ENCODE data around the gene TRIM10.
"Not testable (repeated sequence)": the region's sequence is repeated elsewhere in the genome, so short reads cannot be mapped to it uniquely, and the experiment has no call there.

The TRIM10 gene

DNA sequence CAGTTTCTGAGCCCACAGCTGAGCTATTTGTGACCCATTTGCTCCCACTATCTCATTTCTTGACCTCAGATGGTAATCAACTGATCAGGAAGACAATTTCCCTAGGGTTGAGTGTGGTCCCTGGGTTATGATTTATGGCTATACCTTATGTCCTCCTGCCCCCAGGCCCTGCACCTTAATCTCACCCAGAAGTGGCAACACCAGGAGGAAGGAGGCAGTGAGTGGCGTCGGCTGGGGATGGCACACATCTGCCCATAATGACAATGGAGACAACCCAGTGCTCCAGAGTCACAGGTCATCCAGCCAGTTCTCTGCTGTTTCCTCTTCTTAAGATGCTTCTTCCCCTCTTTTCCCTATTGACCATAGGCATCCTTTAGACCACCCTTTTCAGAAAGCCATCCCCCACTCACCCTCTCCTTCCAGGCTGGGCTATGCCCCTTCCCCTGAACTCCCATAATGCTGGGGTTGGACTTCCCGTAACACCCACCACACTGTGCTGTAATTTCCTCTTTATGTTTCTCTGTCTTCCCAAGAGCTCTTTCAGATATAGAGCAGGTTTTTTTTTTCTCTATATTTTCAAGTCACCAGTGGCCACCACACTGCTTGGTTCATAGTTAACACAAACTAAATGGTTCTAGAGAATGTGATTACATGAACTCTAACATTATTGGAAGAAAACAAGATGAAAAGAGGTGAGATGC, 8.0 kb downstream of the TRIM10 start:
- no peak for DNase-seq

- no peak for DNase-seq
These were observed 8.9 kb downstream of the TRIM10 start for GRCh38 chr6:30152016-30152673.

- no peak for DNase-seq
These were observed 9.4 kb downstream of the TRIM10 start for GRCh38 chr6:30151580-30151979.

- DNase-seq = peak; percentile 6
These were observed 10.2 kb downstream of the TRIM10 start for GRCh38 chr6:30150671-30151395.

- DNase-seq = no peak
These were observed 11.0 kb downstream of the TRIM10 start for GRCh38 chr6:30149858-30150550.

DNA sequence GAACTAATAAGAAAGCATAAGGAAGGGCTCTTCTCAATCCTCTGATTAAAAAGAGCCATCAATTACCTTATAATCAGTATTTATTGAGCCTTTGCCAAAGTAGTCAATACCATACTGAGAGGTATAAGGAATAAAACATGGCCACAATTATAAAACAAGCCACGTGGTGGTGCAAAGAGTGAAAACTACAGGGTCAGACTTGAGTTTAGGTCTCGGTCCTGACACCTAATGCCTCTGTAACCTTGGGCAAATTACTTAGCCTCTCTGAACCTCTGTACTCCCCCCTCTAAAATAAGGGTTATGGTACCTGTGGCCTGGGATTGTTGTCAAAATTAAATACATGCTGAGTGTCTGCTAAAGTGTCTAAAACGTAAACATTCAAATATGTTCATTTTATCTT, 11.8 kb downstream of the TRIM10 start:
- DNase-seq = no peak

DNA sequence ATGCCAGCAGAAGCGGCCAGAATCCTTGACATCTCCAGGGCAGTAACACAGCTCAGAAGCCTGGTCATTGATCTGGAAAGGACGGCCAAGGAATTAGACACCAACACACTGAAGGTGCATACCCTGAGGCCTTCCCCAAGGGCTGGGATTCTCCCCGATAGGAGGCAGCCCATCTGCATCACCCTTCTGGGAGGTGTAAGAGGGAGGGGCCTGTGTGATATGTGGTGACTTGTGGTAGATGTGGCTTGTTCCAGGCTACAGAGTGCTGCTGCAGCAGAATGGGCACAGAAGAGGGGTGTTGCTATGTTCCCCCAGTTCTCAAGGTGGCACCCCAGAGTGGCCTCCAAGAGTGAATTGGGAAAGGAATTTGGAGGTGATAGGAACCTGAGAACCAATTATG, 13.9 kb downstream of the TRIM10 start:
- DNase-seq = no peak

GRCh38 chr6:30145818-30146217, 15.2 kb downstream of the TRIM10 start:
- no peak for DNase-seq

DNA sequence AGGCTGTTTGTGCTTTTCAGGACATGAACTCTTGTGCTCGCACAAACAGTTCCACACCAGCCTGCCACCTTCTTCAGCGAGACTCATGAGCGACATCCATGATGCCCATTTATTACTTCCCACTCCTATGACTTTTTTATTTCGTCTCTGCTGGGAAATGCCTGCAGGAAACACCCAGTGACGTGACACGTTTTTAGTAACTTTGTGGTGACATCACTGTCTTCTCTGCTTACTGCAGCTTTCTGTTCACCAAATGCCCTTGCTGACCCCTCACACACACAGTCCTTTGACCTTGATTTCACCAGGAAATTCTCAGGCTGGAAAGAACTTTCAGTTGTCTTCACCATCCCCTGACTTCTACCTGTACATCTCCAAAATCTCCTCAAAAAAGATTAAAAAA, 16.2 kb downstream of the TRIM10 start:
- no peak for DNase-seq

DNA sequence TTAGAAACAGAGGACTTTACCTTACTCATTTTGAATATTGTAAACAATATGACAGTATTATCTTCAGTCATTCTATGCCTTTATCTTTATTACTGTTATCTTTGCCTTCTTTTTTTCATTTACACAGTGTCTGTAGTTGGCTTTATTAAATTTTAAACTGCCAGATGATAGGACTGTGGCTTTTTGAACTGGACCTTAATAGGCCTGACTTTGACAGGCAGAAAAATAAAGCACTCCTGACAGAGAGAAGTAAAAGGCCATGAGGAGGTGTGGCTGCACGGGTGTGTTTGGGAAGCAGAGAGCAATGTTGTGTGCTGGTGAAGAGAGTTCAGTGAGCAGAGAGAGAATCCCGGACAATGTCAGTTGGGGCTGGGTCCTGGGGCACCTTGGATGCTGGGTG, 17.2 kb downstream of the TRIM10 start:
- DNase-seq = no peak

DNA sequence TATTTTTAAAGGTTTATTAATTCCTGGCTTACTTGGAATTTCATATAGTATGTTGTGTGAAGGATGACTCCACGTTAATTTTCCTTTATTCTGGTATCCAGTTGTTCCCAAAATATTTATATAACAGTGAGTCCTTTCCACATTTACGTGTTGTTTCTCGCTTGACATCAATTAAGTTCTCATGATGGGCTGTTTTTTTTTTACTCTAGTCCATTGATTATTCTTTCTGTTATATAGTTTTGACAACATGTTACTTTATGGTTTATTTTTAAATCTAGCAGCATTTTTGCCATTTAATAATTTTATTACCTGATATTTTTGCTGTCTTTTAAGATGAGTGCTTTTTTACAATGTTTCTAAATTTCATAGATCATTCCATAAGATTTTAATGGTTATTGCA, 18.3 kb downstream of the TRIM10 start:
- DNase-seq = no peak

DNA sequence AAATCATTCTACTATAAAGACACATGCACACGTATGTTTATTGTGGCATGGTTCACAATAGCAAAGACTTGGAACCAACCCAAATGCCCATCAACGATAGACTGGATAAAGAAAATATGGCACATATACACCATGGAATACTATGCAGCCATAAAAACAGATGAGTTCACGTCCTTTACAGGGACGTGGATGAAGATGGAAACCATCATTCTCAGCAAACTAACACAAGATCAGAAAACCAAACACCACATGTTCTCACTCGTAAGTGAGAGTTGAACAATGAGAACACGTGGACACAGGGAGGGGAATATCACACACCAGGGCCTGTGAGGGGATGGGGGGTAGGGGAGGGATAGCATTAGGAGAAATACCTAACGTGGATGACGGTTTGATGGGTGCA, 20.8 kb downstream of the TRIM10 start:
- not testable (repeated sequence) for DNase-seq

DNA sequence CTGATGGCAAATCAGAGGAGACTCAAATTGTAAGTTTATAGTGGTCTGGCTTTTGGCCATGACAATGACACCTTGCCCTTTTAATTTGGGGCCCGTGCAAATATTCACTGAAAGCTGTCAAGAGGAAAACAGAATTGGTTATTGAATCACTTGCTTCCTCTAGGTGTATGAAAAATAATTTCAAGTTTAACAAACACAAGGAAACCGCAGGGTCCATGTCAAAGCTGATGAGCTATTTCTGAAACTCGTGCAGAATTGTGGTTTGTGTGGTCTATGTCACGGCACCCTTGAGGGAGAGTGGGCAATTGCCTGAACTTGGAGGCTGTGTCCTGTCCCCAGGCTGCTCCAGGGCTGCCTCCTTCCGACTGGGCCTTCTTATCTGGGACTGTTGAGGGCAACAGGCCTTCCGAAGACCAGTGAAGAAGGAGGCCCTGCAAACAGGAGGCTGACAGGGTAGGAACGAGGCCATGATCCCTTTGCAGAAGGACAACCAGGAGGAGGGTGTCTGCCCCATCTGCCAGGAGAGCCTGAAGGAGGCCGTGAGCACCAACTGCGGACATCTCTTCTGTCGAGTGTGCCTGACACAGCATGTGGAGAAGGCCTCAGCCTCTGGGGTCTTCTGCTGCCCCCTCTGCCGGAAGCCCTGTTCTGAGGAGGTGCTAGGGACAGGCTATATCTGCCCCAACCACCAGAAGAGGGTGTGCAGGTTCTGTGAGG, 24.3 kb downstream of the TRIM10 start:
- no peak for DNase-seq

GRCh38 chr6:30135757-30136156, 25.3 kb downstream of the TRIM10 start, which contains the start of gene TRIM40:
TSS of gene TRIM40 (plus strand) at chr6:30136140. CDS start at chr6:30137037, 897 bp downstream.
- no peak for DNase-seq

GRCh38 chr6:30135147-30135546, 25.9 kb downstream of the TRIM10 start:
- DNase-seq = peak; percentile 30

DNA sequence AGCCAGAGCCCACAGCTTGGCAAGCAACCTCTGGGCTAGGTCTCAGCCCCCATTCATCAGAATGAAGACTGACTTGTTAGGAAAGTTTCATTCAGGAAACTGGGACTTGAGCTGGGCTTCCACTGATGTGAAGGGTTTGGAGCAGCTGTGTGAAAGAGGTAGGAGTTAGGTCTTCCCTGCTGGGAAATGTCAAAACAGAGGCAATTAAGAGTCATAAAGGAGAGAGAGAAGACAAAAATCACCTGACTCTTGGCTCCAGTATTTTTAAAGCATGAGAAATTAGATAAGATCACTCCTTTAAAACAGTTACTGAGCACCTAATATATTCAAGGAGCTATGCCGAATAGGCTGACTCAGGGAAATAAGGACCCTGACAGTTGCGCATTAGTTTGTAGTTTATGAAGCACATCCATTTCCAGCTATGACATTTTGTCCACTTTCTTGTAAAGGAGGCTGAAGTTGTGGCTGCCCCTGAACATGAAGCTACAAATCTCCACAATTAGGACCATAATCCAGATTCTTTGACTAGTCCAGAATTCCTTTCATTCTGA, 29.0 kb downstream of the TRIM10 start:
- DNase-seq = no peak

DNA sequence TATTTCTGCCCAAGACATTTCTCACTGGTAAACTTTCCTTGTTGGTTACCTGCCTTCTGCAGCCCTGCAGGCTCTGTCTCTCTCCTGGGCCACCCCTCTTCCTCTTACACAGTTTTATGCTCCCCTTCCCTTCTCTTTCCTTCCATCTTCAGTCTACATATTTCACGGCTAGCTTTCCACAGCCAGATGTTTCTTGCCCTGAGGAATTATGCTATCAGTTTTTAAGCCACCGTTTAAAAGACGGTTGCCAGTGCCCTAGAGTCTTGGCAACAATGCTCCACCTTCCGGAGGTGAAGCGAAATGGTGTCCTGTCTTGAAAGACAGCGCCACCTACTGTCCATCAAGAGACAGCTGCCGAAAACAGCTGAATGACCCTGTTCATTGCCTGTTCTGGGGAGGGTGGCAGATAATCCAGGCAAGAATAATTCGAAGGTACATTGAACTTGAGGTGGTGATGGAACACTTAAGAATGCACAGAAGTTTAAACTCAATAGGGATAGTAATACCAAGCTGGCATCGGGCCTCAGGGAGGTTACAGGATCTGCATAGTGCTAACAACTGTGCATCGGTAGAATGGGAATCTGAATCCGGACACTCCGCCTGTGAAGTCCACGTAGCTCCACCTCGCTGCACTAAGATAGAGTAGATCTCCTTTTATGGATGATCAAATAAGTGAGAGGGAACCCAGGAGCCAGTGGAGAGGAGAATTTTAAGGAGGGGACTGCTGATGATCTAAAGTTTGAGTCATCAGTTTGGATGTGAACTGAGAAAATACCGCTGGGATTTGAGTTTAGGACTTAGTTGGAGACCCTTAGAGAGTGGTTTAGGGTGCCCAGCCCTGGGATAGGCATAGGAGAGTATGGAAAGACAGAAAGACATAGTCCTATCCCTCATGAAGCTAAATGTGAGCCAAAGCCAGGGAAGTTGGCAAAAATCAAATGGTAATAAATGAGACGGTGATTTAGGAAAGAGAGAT, 29.8 kb downstream of the TRIM10 start:
- peak; percentile 88 for DNase-seq

DNA sequence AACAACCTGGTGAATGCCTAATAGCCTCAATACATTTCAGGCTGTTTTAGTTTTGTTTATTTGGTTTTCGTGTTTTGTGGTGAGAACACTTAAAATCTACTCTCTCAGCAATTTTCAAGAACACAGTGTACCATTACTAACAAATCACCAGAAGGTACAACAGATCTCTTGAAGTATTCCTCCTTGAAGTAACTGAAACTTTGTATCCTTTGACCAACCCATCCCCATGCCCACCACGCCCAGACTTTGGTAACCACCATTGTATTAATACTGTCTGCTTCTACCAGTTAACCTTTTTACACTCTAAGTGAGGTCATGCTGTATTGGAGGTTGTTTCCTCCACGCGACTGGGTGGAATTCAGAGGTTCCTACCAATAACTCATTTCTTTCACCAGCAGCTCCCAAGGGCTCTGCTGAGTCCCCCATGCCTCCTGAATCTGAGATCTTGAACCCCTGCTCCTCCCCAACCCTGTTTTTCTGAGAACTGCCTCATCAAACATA, 30.8 kb downstream of the TRIM10 start:
- DNase-seq = no peak

DNA sequence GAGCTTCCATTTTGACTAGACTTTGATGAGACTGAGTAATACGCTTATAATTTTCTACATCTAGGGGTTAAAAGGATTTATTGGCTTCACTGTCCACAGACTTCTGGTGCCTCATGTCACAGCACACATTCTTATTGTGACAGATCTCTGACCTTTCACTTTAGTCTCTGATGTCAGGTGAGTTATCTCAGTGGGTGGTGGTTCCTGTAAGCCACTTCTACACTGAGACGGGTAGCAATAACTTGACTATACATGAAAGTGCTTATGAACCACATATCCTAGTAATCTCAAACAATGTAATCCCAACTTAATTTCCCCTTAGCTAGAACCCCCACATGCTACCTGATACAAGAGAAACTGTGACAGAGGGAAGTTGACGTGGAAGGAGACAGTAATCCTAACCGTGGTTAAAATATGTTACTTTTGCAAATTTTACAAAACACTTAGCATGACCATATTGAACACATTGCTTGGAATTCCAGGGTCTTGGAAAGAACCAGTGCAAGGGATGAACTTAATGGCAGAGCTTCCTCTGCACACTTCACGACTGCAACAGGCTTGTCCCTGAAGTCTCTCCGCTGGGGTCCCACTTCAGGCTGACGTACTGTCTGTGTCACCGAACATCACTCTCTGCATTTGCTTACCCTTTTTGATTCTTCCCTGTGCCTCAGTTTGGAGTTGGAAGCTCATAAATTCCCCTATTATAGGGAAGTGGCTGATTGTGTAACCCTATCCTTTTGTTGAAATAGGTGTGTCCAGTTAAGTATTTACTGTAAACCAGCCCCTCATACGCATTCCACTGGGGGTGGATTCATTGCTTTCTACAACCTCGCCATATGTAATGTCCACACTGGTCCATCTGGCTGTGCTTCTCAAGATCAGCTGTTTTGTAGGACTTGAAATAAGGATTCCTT, 31.5 kb downstream of the TRIM10 start:
- no peak for DNase-seq

Measured in HCEC 1CT (cell line).